ENCODE results near the gene TCEA3. TPM values are rescaled to one million over a fixed set of nuclear protein-coding genes. Genes with fewer than 3 reads are reported as not detected.

The TCEA3 gene
- total and polyA plus RNA-seq, 10 of the 15 experiments (the other 5 are each of a cell fraction or from before 2014, with no cell fraction given) = 0.06 to 0.23 (median 0.08) TPM; not detected in 7

DNA sequence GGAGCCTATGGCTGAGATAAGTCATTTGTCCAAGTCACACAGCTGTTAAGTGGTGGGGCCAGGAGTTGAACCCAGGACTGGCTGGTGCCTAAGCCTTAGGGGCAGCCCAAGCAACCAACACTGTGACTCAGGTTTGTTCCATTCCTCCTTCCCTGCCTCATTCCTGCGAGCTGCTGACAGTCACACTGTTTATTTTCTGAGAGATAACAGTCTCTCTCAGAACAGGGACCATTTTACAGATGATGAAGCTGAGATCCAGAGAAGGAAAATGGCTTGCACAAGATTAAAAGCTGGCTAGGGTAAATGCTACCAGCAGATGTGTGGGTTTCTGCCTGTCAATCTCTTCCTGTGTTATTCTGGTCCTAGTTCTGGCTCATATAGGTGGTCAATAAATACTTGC lies 24.3 kb upstream of the TCEA3 start:
- Histone ChIP-seq H3K9ac (ENCODE audit: control insufficient read depth, insufficient read depth, low read length) (no peak overlapping the region), H3K4me1 (ENCODE audit: control insufficient read depth, insufficient read depth, low read length) (no peaks in the 10 kb centered on the region), H3K4me2 (ENCODE audit: control insufficient read depth, insufficient read depth) (no peak overlapping the region), H2AFZ (ENCODE audit: control insufficient read depth, low read depth, low read length) (no peak overlapping the region), H3K4me3 (no peak overlapping the region), H4K20me1 (ENCODE audit: control insufficient read depth, insufficient read depth) (no peaks in the 10 kb centered on the region), H3K27ac (ENCODE audit: control insufficient read depth, insufficient read depth) (no peak overlapping the region), H3K36me3 (ENCODE audit: control insufficient read depth in 2 of 2, insufficient read depth in 2 of 2, low read length in 1 of 2) (no peaks in the 10 kb centered on the region), H3K27me3 (replicated peaks in 1 of 2; ENCODE audit: control insufficient read depth in 2 of 2, insufficient read depth in 2 of 2, low read length in 1 of 2) (peaks cover 0 to 2% of the 10 kb centered on the region in 2 experiments; a peak in 2 of 4 replicates), H3K79me2 (ENCODE audit: control insufficient read depth, insufficient read depth, low read length) (no peaks in the 10 kb centered on the region), H3K9me3 (replicated peaks; ENCODE audit: control insufficient read depth, insufficient read depth, low read length) (no peaks in the 10 kb centered on the region)
- ChIA-PET POLR2A (no interaction called here), RAD21 (ENCODE audit: unreplicated experiment) (no interaction called here), CTCF (no interaction called here), SMC1A (ENCODE audit: uncharacterized antibody, unreplicated experiment) (no interaction called here)
- FAIRE-seq (no peak), DNase-seq (ENCODE audit: low read depth, low spot score) (no peak), ATAC-seq (no peak)
- WGBS (ENCODE audit: insufficient coverage, insufficient replicate concordance, low lambda C conversion rate, missing lambda C conversion rate) = 29% methylated on average over 1 of the region's 1 CpG
- TF ChIP-seq MTA3 (IDR thresholded peaks at IDR 0.05; ENCODE audit: borderline replicate concordance, low read length) (no peak), STAT1 (conservative IDR thresholded peaks at IDR 0.05) (no peak), STAT3 (IDR thresholded peaks at IDR 0.05; ENCODE audit: low read depth, low read length) (no peak), HDAC6 (IDR thresholded peaks at IDR 0.05; ENCODE audit: unreplicated experiment) (no peak), NBN (IDR thresholded peaks at IDR 0.05) (no peak), JUND (IDR thresholded peaks at IDR 0.05; ENCODE audit: low read depth, low read length) (no peak), GATAD2B (conservative IDR thresholded peaks at IDR 0.05; ENCODE audit: low read depth) (no peak), BRCA1 (IDR thresholded peaks at IDR 0.05; ENCODE audit: low read depth, low read length) (no peak), NR2C2 (IDR thresholded peaks at IDR 0.05; ENCODE audit: borderline replicate concordance, control insufficient read depth, insufficient read length, low read depth) (no peak), NR2C1 (IDR thresholded peaks at IDR 0.05) (no peak), PAX8 (IDR thresholded peaks at IDR 0.05) (no peak), POLR2A (IDR thresholded peaks at IDR 0.05; ENCODE audit: low read depth, low read length) (no peak), POU2F2 (IDR thresholded peaks at IDR 0.05; ENCODE audit: borderline replicate concordance, low read depth, low read length) (no peak), EED (IDR thresholded peaks at IDR 0.05; ENCODE audit: low read depth) (no peak)
- TF ChIP-seq, protein P1, sequence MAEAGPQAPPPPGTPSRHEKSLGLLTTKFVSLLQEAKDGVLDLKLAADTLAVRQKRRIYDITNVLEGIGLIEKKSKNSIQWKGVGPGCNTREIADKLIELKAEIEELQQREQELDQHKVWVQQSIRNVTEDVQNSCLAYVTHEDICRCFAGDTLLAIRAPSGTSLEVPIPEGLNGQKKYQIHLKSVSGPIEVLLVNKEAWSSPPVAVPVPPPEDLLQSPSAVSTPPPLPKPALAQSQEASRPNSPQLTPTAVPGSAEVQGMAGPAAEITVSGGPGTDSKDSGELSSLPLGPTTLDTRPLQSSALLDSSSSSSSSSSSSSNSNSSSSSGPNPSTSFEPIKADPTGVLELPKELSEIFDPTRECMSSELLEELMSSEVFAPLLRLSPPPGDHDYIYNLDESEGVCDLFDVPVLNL (IDR thresholded peaks at IDR 0.05; ENCODE audit: low read depth, low read length) = no peak
- TF ChIP-seq, protein P2, sequence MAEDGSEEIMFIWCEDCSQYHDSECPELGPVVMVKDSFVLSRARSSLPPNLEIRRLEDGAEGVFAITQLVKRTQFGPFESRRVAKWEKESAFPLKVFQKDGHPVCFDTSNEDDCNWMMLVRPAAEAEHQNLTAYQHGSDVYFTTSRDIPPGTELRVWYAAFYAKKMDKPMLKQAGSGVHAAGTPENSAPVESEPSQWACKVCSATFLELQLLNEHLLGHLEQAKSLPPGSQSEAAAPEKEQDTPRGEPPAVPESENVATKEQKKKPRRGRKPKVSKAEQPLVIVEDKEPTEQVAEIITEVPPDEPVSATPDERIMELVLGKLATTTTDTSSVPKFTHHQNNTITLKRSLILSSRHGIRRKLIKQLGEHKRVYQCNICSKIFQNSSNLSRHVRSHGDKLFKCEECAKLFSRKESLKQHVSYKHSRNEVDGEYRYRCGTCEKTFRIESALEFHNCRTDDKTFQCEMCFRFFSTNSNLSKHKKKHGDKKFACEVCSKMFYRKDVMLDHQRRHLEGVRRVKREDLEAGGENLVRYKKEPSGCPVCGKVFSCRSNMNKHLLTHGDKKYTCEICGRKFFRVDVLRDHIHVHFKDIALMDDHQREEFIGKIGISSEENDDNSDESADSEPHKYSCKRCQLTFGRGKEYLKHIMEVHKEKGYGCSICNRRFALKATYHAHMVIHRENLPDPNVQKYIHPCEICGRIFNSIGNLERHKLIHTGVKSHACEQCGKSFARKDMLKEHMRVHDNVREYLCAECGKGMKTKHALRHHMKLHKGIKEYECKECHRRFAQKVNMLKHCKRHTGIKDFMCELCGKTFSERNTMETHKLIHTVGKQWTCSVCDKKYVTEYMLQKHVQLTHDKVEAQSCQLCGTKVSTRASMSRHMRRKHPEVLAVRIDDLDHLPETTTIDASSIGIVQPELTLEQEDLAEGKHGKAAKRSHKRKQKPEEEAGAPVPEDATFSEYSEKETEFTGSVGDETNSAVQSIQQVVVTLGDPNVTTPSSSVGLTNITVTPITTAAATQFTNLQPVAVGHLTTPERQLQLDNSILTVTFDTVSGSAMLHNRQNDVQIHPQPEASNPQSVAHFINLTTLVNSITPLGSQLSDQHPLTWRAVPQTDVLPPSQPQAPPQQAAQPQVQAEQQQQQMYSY (CRISPR knock-in tag; IDR thresholded peaks at IDR 0.05) = no peak
- intact Hi-C loops (cut with micrococcal nuclease; ENCODE audit: unreplicated experiment) (no loop called here), in situ Hi-C loops (cut with MboI) (no loop called here)
- BruUV-seq (replicated peaks) = no TSS peak
